HG03196 (cell line): Measurements from ENCODE around the gene KCNK13.
"Not testable (repeated sequence)": the region's sequence is repeated elsewhere in the genome, so short reads cannot be mapped to it uniquely, and the experiment has no call there.

ENCODE experiments used
- ATAC-seq: cut with Tn5 transposase; IDR thresholded peaks from one replicate; pipeline ENCODE4 v1.9.1; 2021; ENCODE audit not compliant: unreplicated experiment

KCNK13 gene

GRCh38 chr14:90060965-90061684 is 669 bp upstream of the KCNK13 start:
- ATAC-seq: no peak

- no peak for ATAC-seq
These were observed 467 bp downstream of the KCNK13 start for GRCh38 chr14:90062127-90062794.

GRCh38 chr14:90062822-90063539 is 1.2 kb downstream of the KCNK13 start:
- ATAC-seq: no peak

- no peak for ATAC-seq
These were observed 10.6 kb downstream of the KCNK13 start for GRCh38 chr14:90072350-90072749.

GRCh38 chr14:90079576-90079975 is 17.8 kb downstream of the KCNK13 start:
- no peak for ATAC-seq

- no peak for ATAC-seq
These were observed 25.6 kb downstream of the KCNK13 start for GRCh38 chr14:90087433-90087832.

GRCh38 chr14:90088176-90088575 is 26.4 kb downstream of the KCNK13 start:
- no peak for ATAC-seq

- not testable (repeated sequence) for ATAC-seq
These were observed 27.7 kb downstream of the KCNK13 start for GRCh38 chr14:90089486-90089885.

GRCh38 chr14:90091393-90091792 is 29.6 kb downstream of the KCNK13 start:
- no peak for ATAC-seq

- ATAC-seq: no peak
These were observed 32.3 kb downstream of the KCNK13 start for GRCh38 chr14:90093942-90094595.

- no peak for ATAC-seq
These were observed 33.3 kb downstream of the KCNK13 start for GRCh38 chr14:90095096-90095495.

GRCh38 chr14:90096566-90096965 is 34.8 kb downstream of the KCNK13 start:
- ATAC-seq: no peak

- ATAC-seq: no peak
These were observed 42.0 kb downstream of the KCNK13 start for GRCh38 chr14:90103808-90104207.

- no peak for ATAC-seq
These were observed 44.0 kb downstream of the KCNK13 start for GRCh38 chr14:90105756-90106155.

- ATAC-seq: no peak
These were observed 46.0 kb downstream of the KCNK13 start for GRCh38 chr14:90107789-90108188.

GRCh38 chr14:90109858-90110257 is 48.1 kb downstream of the KCNK13 start:
- ATAC-seq: no peak

- ATAC-seq: no peak
These were observed 50.2 kb downstream of the KCNK13 start for GRCh38 chr14:90111895-90112534.

GRCh38 chr14:90114554-90114953 is 52.8 kb downstream of the KCNK13 start:
- no peak for ATAC-seq

- ATAC-seq: no peak
These were observed 54.0 kb downstream of the KCNK13 start for GRCh38 chr14:90115780-90116179.

- ATAC-seq: no peak
These were observed 54.6 kb downstream of the KCNK13 start for GRCh38 chr14:90116444-90116843.

GRCh38 chr14:90118027-90118426 is 56.2 kb downstream of the KCNK13 start:
- ATAC-seq: no peak
